NCI-H1417 (cell line): Measurements from ENCODE around the gene HCRT.
"Not testable (repeated sequence)": the region's sequence is repeated elsewhere in the genome, so short reads cannot be mapped to it uniquely, and the experiment has no call there.

Experiments used
- DNase-seq, 3 experiments: peaks; one replicate each; lab custom pipeline; 2025; lab: John Stamatoyannopoulos, UW

HCRT gene, protein sequence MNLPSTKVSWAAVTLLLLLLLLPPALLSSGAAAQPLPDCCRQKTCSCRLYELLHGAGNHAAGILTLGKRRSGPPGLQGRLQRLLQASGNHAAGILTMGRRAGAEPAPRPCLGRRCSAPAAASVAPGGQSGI

GRCh38 chr17:42184713-42185620 lies at the start of gene HCRT:
TSS of gene HCRT (minus strand) at chr17:42185452. CDS start at chr17:42185365, 87 bp downstream.
- DNase-seq: peak; percentile 13 to 65 (median 38)

- DNase-seq: no peak
Observed at GRCh38 chr17:42233994-42234393, 48.7 kb upstream of the HCRT start.

DNA sequence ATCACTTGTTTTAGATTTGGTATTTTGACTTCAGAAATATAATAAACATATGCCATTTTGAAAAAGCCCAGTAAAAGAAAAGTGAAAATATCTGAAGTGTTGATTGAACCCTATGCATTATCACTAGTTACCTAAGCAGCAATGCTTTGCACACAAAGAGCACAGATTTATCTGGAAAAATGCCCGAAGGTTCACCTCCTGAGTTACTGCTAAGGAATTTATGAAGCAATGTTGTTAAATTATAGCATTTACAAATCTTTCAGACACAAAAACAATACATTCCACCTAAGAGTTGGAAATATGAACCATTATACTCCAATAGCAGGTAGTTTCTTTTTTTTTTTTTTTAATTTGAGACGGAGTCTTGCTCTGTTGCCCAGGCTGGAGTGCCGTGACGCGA lies 47.9 kb upstream of the HCRT start:
- DNase-seq: no peak

DNA sequence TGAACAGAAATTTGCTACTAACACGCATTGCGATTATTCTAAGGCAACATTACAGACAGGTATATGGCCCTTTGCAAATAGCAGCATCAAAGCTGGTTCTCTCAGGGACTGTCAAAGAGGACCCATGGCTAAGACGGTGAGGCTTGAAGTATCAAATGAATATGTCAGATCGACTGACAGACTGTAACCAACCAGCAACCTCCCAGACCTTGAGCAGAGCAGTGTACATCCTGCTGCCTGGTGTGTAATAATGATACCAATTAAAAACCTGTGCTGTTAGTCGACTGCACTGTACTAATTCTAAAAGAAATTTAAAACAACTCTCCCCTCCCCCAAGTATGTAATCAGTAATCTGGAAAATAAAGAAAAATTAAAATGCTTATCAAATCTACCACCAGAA lies 45.0 kb upstream of the HCRT start:
- peak in 1 of 3 experiments; percentile 18 for DNase-seq

GRCh38 chr17:42227849-42228700 lies 42.8 kb upstream of the HCRT start:
- no peak for DNase-seq

GRCh38 chr17:42225646-42226045 lies 40.4 kb upstream of the HCRT start:
- no peak for DNase-seq

DNA sequence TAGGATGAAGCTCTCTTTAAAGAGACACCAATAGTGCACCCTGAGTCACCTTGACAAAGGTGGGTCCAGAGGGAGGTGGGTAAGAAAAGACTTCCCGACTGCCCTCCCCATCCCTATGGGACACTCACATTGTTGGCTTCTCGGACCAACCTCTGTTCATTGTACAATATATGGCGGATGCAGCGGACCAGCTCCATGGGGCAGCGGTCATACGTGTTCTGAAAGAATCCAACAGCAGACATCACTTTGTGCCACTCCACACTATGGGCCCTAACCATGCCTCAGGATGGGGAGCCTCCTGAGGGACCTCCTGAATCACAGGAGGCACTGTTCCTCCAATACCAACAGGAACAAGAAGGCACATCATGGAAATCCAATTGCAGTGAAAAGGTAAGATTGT lies 39.4 kb upstream of the HCRT start:
- DNase-seq: no peak

- DNase-seq: peak; percentile 7 to 35 (median 16)
Observed at GRCh38 chr17:42221886-42222745, 36.9 kb upstream of the HCRT start.

DNA sequence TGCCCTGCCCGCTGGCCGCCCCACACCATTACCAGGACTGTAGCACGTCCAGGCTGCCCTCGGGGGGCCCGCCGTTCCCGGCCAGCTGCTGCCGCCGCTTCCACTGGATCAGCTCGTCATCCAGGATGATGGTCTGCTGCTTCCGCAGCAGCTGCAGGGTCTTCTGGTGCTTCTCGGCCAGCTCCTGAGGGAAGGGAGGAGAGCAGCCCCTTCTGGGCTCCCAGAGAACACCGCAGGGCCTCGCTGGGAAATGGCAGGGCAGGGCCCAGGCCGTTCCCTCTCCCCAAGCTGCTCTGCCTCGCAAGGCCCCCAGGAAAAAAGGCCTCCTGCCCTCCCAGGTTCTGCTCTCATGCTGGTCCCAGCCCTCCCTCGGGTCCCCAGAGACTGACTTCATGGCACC lies 34.0 kb upstream of the HCRT start:
- DNase-seq: not testable (repeated sequence)

DNA sequence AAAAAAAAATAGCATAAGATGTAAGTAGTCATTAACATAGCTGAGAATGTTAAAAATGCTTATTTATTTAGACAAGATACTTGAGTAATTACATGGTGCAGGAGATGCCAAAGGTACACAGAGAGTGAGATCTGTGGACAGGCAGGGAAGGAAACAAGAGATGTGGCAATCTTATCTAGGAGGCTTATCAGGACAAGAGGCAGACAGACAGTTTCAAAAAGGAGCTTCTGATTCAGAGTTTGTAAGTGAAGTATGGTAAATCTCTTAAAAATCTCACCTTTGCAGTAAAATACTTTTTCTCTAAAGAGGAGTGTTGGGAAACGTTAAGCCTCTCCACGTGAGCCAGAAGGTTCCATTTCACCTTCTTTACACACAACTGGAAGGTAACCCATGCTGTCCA lies 28.9 kb upstream of the HCRT start:
- no peak for DNase-seq

GRCh38 chr17:42212382-42212781 lies 27.1 kb upstream of the HCRT start:
- no peak for DNase-seq

- not testable (repeated sequence) for DNase-seq
Observed at GRCh38 chr17:42211921-42212341, 26.7 kb upstream of the HCRT start.

GRCh38 chr17:42210046-42210445 lies 24.8 kb upstream of the HCRT start:
- no peak for DNase-seq

GRCh38 chr17:42206153-42206612 lies 20.9 kb upstream of the HCRT start:
- DNase-seq: not testable (repeated sequence)

DNA sequence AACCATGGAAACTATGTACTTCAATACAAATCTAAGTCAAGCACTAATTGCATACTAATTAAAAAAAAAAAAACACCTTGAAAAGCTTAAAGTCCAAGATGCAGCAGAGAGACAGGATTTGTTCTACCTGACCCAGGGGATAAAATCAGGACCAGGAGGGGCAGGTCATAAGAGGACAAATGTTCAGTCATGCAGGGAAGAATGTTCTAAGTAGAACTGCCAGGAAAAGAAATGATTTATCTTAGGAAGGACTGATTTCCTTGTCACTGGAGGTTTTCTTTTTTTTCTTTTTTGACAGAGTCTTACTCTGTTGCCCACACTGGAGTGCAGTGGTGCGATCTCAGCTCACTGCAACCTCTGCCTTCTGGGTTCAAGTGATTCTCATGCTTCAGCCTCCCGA lies 18.1 kb upstream of the HCRT start:
- DNase-seq: no peak

- no peak for DNase-seq
Observed at GRCh38 chr17:42202696-42203095, 17.4 kb upstream of the HCRT start.

- DNase-seq: no peak
Observed at GRCh38 chr17:42202159-42202558, 16.9 kb upstream of the HCRT start.

- DNase-seq: no peak
Observed at GRCh38 chr17:42201458-42201772, 16.2 kb upstream of the HCRT start.

- peak in 2 of 3 experiments; percentile 65 to 73 for DNase-seq
Observed at GRCh38 chr17:42200706-42201457, 15.6 kb upstream of the HCRT start.

GRCh38 chr17:42199416-42200011 lies 14.3 kb upstream of the HCRT start:
- DNase-seq: no peak
